Measurements from ENCODE around the gene NIPAL3.

Gene NIPAL3

DNA sequence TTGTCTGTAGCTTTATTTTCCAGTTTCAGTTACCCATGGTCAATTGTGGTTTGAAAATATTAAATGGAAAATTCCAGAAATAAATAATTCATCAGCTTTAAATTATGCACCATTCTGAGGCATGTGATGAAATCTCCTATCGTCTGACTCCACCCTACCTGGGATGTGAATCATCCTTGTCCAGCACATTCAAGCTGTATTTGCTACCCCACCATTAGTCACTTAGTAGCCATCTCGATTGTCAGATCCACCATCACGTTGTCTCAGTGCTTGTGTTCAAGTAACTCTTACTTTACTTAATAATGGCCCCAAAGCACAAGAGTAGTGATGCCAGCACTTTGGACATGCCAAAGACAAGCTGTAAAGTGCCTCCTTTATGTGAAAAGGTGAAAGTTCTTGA is 6.1 kb upstream of the NIPAL3 start:
- peak; percentile 36; the same call in 2 of the 3 replicates for ATAC-seq
- TF ChIP-seq TSHZ2 (CRISPR knock-in tag; IDR thresholded peaks at IDR 0.05) (no peak), CSDC2 (CRISPR knock-in tag; IDR thresholded peaks at IDR 0.05) (no peak), CREB5 (CRISPR knock-in tag; IDR thresholded peaks at IDR 0.05; ENCODE audit: low read depth) (no peak), OSR1 (CRISPR knock-in tag; IDR thresholded peaks at IDR 0.05) (no peak), ISL1 (CRISPR knock-in tag; IDR thresholded peaks at IDR 0.05) (no peak), ZNF70 (CRISPR knock-in tag; IDR thresholded peaks at IDR 0.05) (no peak), TCF4 (CRISPR knock-in tag; IDR thresholded peaks at IDR 0.05; ENCODE audit: borderline replicate concordance) (no peak), ZNF8 (CRISPR knock-in tag; IDR thresholded peaks at IDR 0.05) (no peak), ESRRG (CRISPR knock-in tag; IDR thresholded peaks at IDR 0.05) (no peak), RARB (CRISPR knock-in tag; IDR thresholded peaks at IDR 0.05) (no peak), ZNF565 (CRISPR knock-in tag; conservative IDR thresholded peaks at IDR 0.05; ENCODE audit: low read depth) (no peak), BACH2 (CRISPR knock-in tag; IDR thresholded peaks at IDR 0.05; ENCODE audit: borderline replicate concordance) (no peak), ZFP30 (CRISPR knock-in tag; IDR thresholded peaks at IDR 0.05) (no peak), ZFP3 (CRISPR knock-in tag; IDR thresholded peaks at IDR 0.05) (no peak), TOX (CRISPR knock-in tag; IDR thresholded peaks at IDR 0.05; ENCODE audit: borderline replicate concordance) (no peak), ARNTL (CRISPR knock-in tag; IDR thresholded peaks at IDR 0.05; ENCODE audit: borderline replicate concordance, low read depth) (no peak), ZC3H10 (CRISPR knock-in tag; IDR thresholded peaks at IDR 0.05) (no peak)
- TF ChIP-seq, protein P1, sequence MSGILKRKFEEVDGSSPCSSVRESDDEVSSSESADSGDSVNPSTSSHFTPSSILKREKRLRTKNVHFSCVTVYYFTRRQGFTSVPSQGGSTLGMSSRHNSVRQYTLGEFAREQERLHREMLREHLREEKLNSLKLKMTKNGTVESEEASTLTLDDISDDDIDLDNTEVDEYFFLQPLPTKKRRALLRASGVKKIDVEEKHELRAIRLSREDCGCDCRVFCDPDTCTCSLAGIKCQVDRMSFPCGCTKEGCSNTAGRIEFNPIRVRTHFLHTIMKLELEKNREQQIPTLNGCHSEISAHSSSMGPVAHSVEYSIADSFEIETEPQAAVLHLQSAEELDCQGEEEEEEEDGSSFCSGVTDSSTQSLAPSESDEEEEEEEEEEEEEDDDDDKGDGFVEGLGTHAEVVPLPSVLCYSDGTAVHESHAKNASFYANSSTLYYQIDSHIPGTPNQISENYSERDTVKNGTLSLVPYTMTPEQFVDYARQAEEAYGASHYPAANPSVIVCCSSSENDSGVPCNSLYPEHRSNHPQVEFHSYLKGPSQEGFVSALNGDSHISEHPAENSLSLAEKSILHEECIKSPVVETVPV (CRISPR knock-in tag; IDR thresholded peaks at IDR 0.05): no peak

DNA sequence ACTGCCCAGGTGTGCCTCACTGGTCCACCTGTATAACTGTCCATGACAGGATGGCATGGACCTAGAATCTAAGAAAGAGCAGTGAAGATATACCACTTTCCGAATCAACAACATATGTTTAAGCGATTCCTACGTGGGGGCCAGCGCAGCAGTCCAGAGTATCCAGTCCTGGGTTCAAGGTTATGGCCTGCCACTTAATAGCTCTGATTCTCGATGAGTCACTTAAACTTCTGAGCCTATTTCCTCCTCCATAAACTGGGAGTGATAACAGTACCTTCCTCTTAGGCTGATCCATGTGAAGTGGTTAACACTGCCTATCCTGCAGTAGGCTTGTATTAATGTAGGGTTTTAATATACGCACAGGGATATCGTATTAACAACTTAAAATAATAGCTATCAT is 4.9 kb upstream of the NIPAL3 start:
- no peak for ATAC-seq
- TF ChIP-seq RARB (CRISPR knock-in tag; IDR thresholded peaks at IDR 0.05) (no peak), ZFP30 (CRISPR knock-in tag; IDR thresholded peaks at IDR 0.05) (no peak), CREB5 (CRISPR knock-in tag; IDR thresholded peaks at IDR 0.05; ENCODE audit: low read depth) (no peak), POU6F1 (CRISPR knock-in tag; IDR thresholded peaks at IDR 0.05; ENCODE audit: borderline replicate concordance, low read depth) (no peak), GLIS3 (CRISPR knock-in tag; IDR thresholded peaks at IDR 0.05) (no peak)
- TF ChIP-seq, protein P2, sequence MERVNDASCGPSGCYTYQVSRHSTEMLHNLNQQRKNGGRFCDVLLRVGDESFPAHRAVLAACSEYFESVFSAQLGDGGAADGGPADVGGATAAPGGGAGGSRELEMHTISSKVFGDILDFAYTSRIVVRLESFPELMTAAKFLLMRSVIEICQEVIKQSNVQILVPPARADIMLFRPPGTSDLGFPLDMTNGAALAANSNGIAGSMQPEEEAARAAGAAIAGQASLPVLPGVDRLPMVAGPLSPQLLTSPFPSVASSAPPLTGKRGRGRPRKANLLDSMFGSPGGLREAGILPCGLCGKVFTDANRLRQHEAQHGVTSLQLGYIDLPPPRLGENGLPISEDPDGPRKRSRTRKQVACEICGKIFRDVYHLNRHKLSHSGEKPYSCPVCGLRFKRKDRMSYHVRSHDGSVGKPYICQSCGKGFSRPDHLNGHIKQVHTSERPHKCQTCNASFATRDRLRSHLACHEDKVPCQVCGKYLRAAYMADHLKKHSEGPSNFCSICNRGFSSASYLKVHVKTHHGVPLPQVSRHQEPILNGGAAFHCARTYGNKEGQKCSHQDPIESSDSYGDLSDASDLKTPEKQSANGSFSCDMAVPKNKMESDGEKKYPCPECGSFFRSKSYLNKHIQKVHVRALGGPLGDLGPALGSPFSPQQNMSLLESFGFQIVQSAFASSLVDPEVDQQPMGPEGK (CRISPR knock-in tag; IDR thresholded peaks at IDR 0.05; ENCODE audit: borderline replicate concordance): no peak

DNA sequence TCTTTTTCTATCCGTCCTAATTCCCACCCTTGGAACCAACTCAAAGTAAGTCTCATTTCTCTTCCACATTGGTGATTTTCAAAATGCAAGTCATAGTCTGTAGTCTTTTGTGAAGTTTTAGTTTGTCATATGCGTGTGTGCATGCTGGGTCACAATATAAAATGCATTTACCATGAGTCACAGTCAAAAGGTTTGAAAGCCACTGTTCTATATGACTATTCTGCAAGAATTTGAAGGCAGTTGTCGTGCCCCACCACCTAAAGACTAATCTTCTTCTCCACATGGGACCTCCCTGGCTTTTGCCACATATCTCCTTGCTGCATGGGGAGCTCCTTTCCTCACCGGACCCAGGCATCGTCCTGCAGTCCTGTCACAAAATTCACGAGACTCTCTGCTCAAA is 3.6 kb upstream of the NIPAL3 start:
- TF ChIP-seq ZNF8 (CRISPR knock-in tag; IDR thresholded peaks at IDR 0.05) (no peak), POU6F1 (CRISPR knock-in tag; IDR thresholded peaks at IDR 0.05; ENCODE audit: borderline replicate concordance, low read depth) (no peak), ZNF70 (CRISPR knock-in tag; IDR thresholded peaks at IDR 0.05) (no peak)
- ATAC-seq: no peak
